Measurements from ENCODE around the gene OR2A12.
A peak's percentile ranks its signal among the peaks of the same experiment; 100 is the strongest.
"Not testable (repeated sequence)": the region's sequence is repeated elsewhere in the genome, so short reads cannot be mapped to it uniquely, and the experiment has no call there.

OR2A12 gene

GRCh38 chr7:144122876-144123275 is 36.8 kb downstream of the OR2A12 start, which contains the start of gene OR2A14:
Gene OR2A14, plus strand, starts transcription at chr7:144123176. Its CDS starts 5,937 bp downstream, at chr7:144129113.
- DNase-seq (ENCODE audit: low read depth): no peak

GRCh38 chr7:144127714-144128334 is 41.7 kb downstream of the OR2A12 start:
- DNase-seq (ENCODE audit: low read depth): peak; percentile 83

- not testable (repeated sequence) for DNase-seq (ENCODE audit: low read depth)
These were observed 43.5 kb downstream of the OR2A12 start for GRCh38 chr7:144129601-144130000.

GRCh38 chr7:144130730-144131129 is 44.7 kb downstream of the OR2A12 start:
- DNase-seq (ENCODE audit: low read depth): no peak

GRCh38 chr7:144132262-144132661 is 46.2 kb downstream of the OR2A12 start:
- no peak for DNase-seq (ENCODE audit: low read depth)

GRCh38 chr7:144133307-144133706 is 47.2 kb downstream of the OR2A12 start:
- DNase-seq (ENCODE audit: low read depth): no peak

- no peak for DNase-seq (ENCODE audit: low read depth)
These were observed 48.0 kb downstream of the OR2A12 start for GRCh38 chr7:144134116-144134515.

GRCh38 chr7:144137501-144137900 is 51.4 kb downstream of the OR2A12 start:
- DNase-seq (ENCODE audit: low read depth): no peak

GRCh38 chr7:144142187-144142586 is 56.1 kb downstream of the OR2A12 start:
- no peak for DNase-seq (ENCODE audit: low read depth)

GRCh38 chr7:144144426-144144825 is 58.3 kb downstream of the OR2A12 start:
- no peak for DNase-seq (ENCODE audit: low read depth)

- no peak for DNase-seq (ENCODE audit: low read depth)
These were observed 62.2 kb downstream of the OR2A12 start for GRCh38 chr7:144148224-144148827.

Measured in activated T-cell treated with anti-CD3 and anti-CD28 coated beads for 48 hours (primary cell).